Transverse colon (tissue), 4 donors: ENCODE data around the gene DUSP14.

Experiments
- CTCF ChIP-seq, 5 experiments: fragments of 200-600 bp in 3 of 5; fragments of 450-650 bp in 2 of 5; sonication (generic) in 3 of 5; IDR thresholded peaks; 1 replicate in 2 of 5; 2 replicates in 3 of 5; pipeline ENCODE4 v1.5.1; 2016 to 2017; ENCODE audit warnings: antibody characterized with exemption in 5 of 5, inconsistent platforms in 3 of 5, mild to moderate bottlenecking in 2 of 5, moderate library complexity in 1 of 5
- POLR2AphosphoS5 ChIP-seq, 3 donors: sonication (generic); formaldehyde crosslinking; IDR thresholded peaks; one replicate each; pipeline ENCODE4 v1.6.1; 2016; ENCODE audit warnings: antibody characterized with exemption in 3 of 3

GRCh38 chr17:37505333-37505732 is 15.6 kb downstream of the DUSP14 start:
- TF ChIP-seq POLR2AphosphoS5 (IDR thresholded peaks at IDR 0.05) = no peak
- no peak for TF ChIP-seq CTCF (IDR thresholded peaks at IDR 0.05)
